ENCODE data around the gene SLC22A16.

SLC22A16 gene

DNA sequence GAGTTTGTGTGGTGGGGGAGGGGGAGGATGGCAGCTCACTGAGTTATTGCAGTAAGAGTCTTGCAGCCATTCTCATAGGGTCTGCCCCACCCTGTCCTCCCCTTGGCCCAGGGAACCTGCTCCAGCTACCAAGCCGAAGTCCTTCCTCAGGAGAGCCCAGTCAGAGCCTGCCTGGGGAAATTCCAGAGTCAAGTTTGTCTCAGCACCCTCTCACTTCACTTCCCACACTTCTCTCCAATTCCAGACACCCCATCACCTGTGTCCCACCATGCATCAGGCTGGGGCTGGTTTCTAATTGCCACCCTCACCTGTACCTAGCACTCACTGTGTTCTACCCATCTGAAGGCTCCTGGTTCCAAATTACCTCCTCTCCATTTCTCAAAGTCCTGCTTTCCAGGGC, 10.3 kb upstream of the SLC22A16 start:
- FAIRE-seq (no peak), DNase-seq (ENCODE audit: insufficient read length) (no peak)
- TF ChIP-seq POLR2A (IDR thresholded peaks at IDR 0.05; ENCODE audit: low read depth, low read length) (no peak), TAF1 (IDR thresholded peaks at IDR 0.05; ENCODE audit: borderline replicate concordance, low read depth, low read length) (no peak), POLR2AphosphoS5 (IDR thresholded peaks at IDR 0.05; ENCODE audit: low read depth, low read length) (no peak)

DNA sequence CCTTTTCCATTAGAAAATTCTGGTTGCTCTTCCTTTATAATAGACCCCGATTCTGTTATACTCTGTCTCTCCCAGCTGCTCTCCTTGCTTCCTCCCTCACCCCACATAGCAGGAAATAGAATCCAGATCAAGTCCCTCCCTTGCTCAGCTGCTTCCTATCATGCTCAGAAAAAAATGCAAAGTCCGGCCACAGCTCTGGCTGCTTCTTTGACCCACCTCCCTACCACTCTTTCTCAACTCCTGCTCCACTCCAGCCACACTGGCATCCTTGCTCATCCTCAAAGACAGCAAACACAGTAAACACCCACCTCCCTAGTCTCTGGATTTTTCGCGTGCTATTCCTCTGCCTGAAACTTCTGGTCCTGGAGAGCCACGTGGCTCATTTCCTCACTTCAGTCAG, 9.1 kb upstream of the SLC22A16 start:
- DNase-seq (ENCODE audit: insufficient read length) (no peak), FAIRE-seq (no peak)
- no peak for TF ChIP-seq POLR2AphosphoS5 (IDR thresholded peaks at IDR 0.05; ENCODE audit: low read depth, low read length)
- no peak for TF ChIP-seq TAF1 (IDR thresholded peaks at IDR 0.05; ENCODE audit: borderline replicate concordance, low read depth, low read length)
- no peak for TF ChIP-seq POLR2A (IDR thresholded peaks at IDR 0.05; ENCODE audit: low read depth, low read length)

DNA sequence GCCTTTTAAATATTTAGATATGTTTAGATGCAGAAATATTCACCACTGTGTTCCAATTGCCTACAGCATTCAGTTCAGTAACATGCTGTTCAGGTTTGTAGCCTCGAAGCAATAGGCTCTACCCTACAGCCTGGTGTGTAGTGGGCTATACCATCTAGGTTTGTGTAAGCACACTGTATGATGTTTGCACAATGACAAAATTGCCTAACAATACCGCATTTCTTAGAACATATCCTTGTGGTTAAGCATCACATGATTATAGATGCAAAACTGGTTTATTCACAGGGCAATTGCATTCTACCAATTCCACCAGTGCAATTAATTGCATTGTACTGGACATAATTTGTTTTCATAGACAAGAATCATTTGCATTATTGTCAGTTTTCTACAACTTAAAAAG, 7.9 kb upstream of the SLC22A16 start:
- FAIRE-seq (no peak), DNase-seq (ENCODE audit: insufficient read length) (no peak)
- TF ChIP-seq POLR2A (IDR thresholded peaks at IDR 0.05; ENCODE audit: low read depth, low read length) (no peak), POLR2AphosphoS5 (IDR thresholded peaks at IDR 0.05; ENCODE audit: low read depth, low read length) (no peak), TAF1 (IDR thresholded peaks at IDR 0.05; ENCODE audit: borderline replicate concordance, low read depth, low read length) (no peak)

DNA sequence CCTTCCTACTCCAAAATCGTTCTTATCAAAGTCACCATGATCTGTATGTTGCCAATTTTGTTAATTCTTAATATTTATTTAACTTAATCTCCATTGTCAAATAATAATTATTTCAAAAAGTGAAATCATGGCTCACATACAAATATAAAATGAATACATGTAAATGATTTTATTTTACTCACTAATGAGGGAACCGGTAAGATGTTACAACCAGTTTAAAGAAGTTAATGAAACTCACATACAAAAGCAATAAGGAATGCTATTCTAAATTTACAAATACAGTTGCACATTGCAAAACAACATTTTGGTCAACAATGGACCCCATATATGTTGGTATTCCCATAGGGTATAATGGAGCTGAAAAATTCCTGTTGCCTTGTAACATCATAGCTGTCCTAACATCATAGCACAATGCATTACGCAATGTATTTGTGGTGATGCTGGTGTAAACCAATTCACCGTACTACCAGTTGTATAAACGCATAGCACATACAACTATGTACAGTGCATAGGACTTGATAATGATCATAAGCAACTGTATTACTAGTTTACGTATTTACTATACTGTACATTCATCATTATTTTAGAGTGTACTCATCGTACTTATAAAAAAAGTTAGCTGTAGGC, 6.5 kb upstream of the SLC22A16 start:
- TF ChIP-seq POLR2AphosphoS5 (IDR thresholded peaks at IDR 0.05; ENCODE audit: low read depth, low read length): no peak
- no peak for TF ChIP-seq TAF1 (IDR thresholded peaks at IDR 0.05; ENCODE audit: borderline replicate concordance, low read depth, low read length)
- no peak for TF ChIP-seq POLR2A (IDR thresholded peaks at IDR 0.05; ENCODE audit: low read depth, low read length)
- no peak for FAIRE-seq
- DNase-seq (ENCODE audit: insufficient read length): no peak

DNA sequence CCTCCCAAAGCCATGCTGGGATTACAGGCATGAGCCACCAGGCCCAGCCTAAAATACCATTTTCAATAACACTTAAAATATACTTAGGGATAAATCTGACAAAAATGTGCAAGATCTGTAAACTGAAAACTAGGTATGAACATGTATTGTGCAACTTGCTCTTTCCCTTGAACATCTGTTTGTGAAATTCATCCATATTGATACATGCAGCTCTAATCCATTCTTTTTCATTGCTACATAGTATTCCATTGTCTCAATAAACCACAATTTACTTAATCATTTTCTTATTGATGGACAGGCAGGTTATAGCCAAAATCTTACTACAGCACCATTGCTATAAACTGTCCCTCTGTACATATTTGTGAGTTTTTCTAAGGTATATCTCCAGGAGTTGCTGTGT, 4.7 kb upstream of the SLC22A16 start:
- peak; percentile 33 for FAIRE-seq
- TF ChIP-seq TAF1 (IDR thresholded peaks at IDR 0.05; ENCODE audit: borderline replicate concordance, low read depth, low read length) (no peak), POLR2AphosphoS5 (IDR thresholded peaks at IDR 0.05; ENCODE audit: low read depth, low read length) (no peak), POLR2A (IDR thresholded peaks at IDR 0.05; ENCODE audit: low read depth, low read length) (no peak)
- DNase-seq (ENCODE audit: insufficient read length): no peak

DNA sequence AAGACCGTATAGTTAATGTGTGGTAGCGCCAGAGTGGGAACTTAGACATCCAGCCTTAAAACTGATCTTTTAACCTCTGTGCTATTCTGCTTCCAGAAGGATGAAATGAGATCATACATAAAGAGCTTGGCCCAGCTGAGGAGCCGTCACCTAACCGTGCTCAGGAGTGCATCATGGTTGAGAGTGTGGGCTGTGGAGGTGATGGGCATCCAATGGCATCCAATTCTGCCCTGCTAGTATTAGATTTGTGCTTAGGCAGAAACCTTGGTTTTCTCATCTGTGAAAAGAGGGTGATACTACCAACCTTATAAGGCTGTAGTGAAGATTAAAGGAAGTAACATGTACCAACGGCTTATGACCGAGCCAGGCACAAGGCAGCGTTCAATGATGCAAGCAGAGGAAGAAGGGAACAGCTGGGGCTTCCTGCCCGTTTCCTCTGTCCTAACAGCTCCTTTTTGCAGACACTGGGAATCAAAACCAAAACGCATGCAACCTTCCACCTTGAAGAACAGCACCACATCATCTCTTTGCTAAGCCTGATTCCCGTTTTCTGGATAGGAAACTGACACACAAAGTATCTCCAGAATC, 1.3 kb downstream of the SLC22A16 start:
- TF ChIP-seq POLR2AphosphoS5 (IDR thresholded peaks at IDR 0.05; ENCODE audit: low read depth, low read length) (no peak), TAF1 (IDR thresholded peaks at IDR 0.05; ENCODE audit: borderline replicate concordance, low read depth, low read length) (no peak), POLR2A (IDR thresholded peaks at IDR 0.05; ENCODE audit: low read depth, low read length) (no peak)
- DNase-seq (ENCODE audit: insufficient read length) (no peak), FAIRE-seq (no peak)

DNA sequence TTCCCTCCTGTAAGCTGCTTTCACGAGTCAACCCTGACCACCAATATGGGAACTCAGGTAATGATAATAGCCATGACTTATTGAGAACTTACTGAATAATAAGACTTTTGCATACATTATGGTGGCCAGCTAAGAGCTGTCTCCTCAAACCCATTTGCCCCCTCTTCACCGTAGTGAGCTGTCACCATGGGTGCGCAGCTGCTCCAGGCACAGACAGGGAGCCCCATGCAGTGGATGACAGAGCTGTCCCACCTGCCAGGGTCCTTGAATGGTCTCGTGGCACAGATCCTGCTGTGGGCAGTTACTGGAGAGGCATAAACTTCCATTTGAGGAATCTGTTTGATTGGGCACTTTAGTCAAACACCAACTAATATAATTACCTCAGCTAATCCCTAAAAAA, 1.9 kb downstream of the SLC22A16 start:
- TF ChIP-seq POLR2AphosphoS5 (IDR thresholded peaks at IDR 0.05; ENCODE audit: low read depth, low read length) (no peak), POLR2A (IDR thresholded peaks at IDR 0.05; ENCODE audit: low read depth, low read length) (no peak), TAF1 (IDR thresholded peaks at IDR 0.05; ENCODE audit: borderline replicate concordance, low read depth, low read length) (no peak)
- FAIRE-seq: no peak
- no peak for DNase-seq (ENCODE audit: insufficient read length)

DNA sequence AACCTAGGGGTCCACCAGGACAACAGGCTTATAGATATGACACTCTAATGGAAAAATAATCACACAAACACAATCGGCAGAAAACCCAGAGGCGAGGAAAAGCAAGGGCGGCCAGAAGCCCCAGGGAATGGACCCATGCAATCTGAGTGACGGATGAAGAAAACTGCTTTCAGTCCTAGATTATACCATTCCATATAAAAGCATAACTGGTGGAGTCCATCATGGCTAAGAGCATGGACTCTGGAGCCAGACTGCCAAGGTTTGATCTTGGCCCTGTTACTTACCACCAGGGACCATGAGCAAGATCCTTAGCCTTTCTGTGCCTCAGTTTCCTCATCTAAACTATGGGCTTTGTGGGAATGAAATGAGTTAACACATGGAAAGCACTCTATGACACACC, 3.7 kb downstream of the SLC22A16 start:
- no peak for DNase-seq (ENCODE audit: insufficient read length)
- FAIRE-seq: no peak
- no peak for TF ChIP-seq POLR2AphosphoS5 (IDR thresholded peaks at IDR 0.05; ENCODE audit: low read depth, low read length)
- TF ChIP-seq TAF1 (IDR thresholded peaks at IDR 0.05; ENCODE audit: borderline replicate concordance, low read depth, low read length): no peak
- TF ChIP-seq POLR2A (IDR thresholded peaks at IDR 0.05; ENCODE audit: low read depth, low read length): no peak

DNA sequence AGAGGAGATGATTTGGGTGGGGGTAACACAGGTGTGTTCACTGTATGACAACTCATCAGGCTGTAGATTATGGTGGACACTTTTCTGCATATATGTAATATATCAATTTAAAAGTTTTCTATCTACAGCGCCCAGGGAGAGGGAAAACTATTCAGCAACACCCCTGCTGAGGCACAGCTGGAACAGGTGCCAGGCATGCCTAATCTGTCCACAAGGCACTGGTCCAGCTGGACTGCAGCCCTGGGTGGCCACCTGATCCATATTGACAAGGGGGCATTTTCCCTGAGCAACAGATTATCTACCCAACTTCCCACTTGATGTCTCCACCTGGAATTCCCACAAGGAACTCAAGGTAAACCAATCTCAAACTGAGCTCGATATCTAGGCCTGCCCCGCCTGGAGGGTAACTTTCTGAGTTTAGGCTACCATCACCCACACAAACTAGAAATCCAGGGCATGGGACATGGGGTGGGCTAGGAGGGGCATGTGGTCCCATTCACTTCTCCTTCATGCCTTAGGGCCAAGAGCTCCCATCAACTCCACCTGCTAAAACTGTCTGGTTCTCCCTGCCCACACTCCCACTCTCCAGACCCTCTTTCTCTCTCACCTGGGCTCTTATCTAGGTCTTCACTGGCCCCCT, 4.6 kb downstream of the SLC22A16 start:
- no peak for DNase-seq (ENCODE audit: insufficient read length)
- TF ChIP-seq TAF1 (IDR thresholded peaks at IDR 0.05; ENCODE audit: borderline replicate concordance, low read depth, low read length) (no peak), POLR2A (IDR thresholded peaks at IDR 0.05; ENCODE audit: low read depth, low read length) (no peak), POLR2AphosphoS5 (IDR thresholded peaks at IDR 0.05; ENCODE audit: low read depth, low read length) (no peak)
- no peak for FAIRE-seq

DNA sequence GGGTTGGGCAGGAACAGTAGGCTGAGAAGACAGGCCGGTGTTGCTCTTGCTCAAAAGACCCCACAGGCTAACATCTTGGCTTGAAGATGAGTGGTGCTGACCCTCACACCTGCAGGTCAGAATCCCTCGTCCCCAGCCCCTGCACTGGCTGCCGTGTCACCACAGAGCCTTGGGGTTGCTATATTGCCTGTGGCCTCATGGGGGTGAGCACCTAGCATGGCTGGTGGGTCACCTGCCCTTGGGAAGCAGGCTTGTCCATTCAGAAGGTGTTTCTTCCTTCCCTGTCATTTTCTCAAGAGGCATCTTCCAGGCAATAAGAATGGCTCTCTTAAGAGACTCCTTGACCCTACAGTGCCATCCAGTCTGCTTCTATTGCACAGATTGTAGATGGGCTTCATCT, 7.7 kb downstream of the SLC22A16 start:
- no peak for DNase-seq (ENCODE audit: insufficient read length)
- FAIRE-seq: no peak

DNA sequence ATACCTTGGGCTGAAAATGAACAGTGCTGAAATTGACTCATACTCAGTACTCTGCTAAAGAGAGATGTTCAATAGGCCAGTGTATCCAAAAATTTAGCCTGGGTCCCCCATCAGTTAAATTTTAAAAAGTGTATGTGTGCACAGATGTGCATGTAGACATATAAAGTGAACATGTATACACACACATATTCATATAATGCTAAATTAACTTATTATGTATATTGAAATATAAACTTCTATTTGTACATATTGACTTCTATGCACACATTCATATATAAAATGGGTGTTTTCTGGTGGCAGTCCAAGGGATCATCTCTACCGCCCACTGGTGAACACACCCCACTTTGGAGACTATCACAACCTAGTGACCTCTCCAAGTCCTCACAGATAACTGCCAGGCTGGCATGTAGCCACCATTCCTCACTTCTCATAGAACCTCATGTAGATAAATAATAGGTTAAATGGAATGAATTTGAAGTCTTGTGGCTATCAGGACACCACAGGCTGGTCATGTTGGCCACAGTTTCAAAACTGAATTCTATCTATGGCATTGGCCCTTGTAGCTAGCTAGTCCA, 8.8 kb downstream of the SLC22A16 start:
- no peak for TF ChIP-seq POLR2A (IDR thresholded peaks at IDR 0.05; ENCODE audit: low read depth, low read length)
- no peak for TF ChIP-seq TAF1 (IDR thresholded peaks at IDR 0.05; ENCODE audit: borderline replicate concordance, low read depth, low read length)
- no peak for TF ChIP-seq POLR2AphosphoS5 (IDR thresholded peaks at IDR 0.05; ENCODE audit: low read depth, low read length)
- FAIRE-seq (no peak), DNase-seq (ENCODE audit: insufficient read length) (no peak)

More for the DNA sequence above, 7.7 kb downstream of the SLC22A16 start:
- TF ChIP-seq POLR2AphosphoS5 (IDR thresholded peaks at IDR 0.05; ENCODE audit: low read depth, low read length) (no peak), TAF1 (IDR thresholded peaks at IDR 0.05; ENCODE audit: borderline replicate concordance, low read depth, low read length) (no peak), POLR2A (IDR thresholded peaks at IDR 0.05; ENCODE audit: low read depth, low read length) (no peak)
